K562 (cell line): ENCODE measurements around the gene CRYBA4. TPM values are rescaled to one million over a fixed set of nuclear protein-coding genes. Genes with fewer than 3 reads are reported as not detected.

Experiments
- BACH1 ChIP-seq: fragments of 200-800 bp; sonication (Bioruptor generic); IDR thresholded peaks from 2 replicates; pipeline ENCODE4 v1.6.1; 2016; ENCODE audit warnings: missing genetic modification characterization, missing compliant biosample characterization
- BMI1 ChIP-seq: fragments of 150-350 bp; IDR thresholded peaks from 2 replicates; pipeline ENCODE4 v1.6.1; 2014; ENCODE audit warnings: low read length
- C11orf30 ChIP-seq: fragments of 450-650 bp; IDR thresholded peaks from 2 replicates; pipeline ENCODE4 v1.6.1; 2016; ENCODE audit warnings: low read depth, mild to moderate bottlenecking
- CBFA2T3 ChIP-seq: fragments of 450-650 bp; IDR thresholded peaks from 2 replicates; pipeline ENCODE4 v1.6.1; 2017
- DDX20 ChIP-seq: fragments of 450-650 bp; IDR thresholded peaks from 2 replicates; pipeline ENCODE4 v1.6.1; 2016; ENCODE audit warnings: missing genetic modification characterization, low read depth, mild to moderate bottlenecking, missing compliant biosample characterization, moderate library complexity
- EGR1 ChIP-seq: fragments of 450-650 bp; conservative IDR thresholded peaks from 2 replicates; pipeline ENCODE4 v1.6.1; 2017; ENCODE audit warnings: mild to moderate bottlenecking
- KDM1A ChIP-seq, 2 experiments: fragments of 450-650 bp; IDR thresholded peaks; 2 replicates each; pipeline ENCODE4 v1.6.1; 2016; ENCODE audit warnings: mild to moderate bottlenecking in 2 of 2
- LEF1 ChIP-seq: fragments of 450-650 bp; IDR thresholded peaks from 2 replicates; pipeline ENCODE4 v1.6.1; 2016; ENCODE audit warnings: mild to moderate bottlenecking
- MIER1 ChIP-seq: fragments of 450-650 bp; IDR thresholded peaks from 2 replicates; pipeline ENCODE4 v1.6.1; 2016; ENCODE audit warnings: antibody characterized with exemption, mild to moderate bottlenecking, low read depth
- NFE2 ChIP-seq: IDR thresholded peaks from 2 replicates; pipeline ENCODE4 v1.6.1; 2014; ENCODE audit warnings: antibody characterized with exemption, low read depth
- PRPF4 ChIP-seq: fragments of 200-400 bp; formaldehyde crosslinking; IDR thresholded peaks from one replicate; pipeline ENCODE4 v1.6.1; 2017; ENCODE audit warnings: low read length, low read depth, mild to moderate bottlenecking; ENCODE audit not compliant: insufficient read depth, poor library complexity, severe bottlenecking
- RBM17 ChIP-seq: fragments of 200-400 bp; formaldehyde crosslinking; IDR thresholded peaks from 2 replicates; pipeline ENCODE4 v1.6.1; 2017; ENCODE audit warnings: low read depth, mild to moderate bottlenecking, low read length, borderline replicate concordance
- RFX7 ChIP-seq: fragments of 250-450 bp; sonication (Bioruptor Pico); IDR thresholded peaks from 2 replicates; pipeline ENCODE4 v1.5.1; 2021; ENCODE audit warnings: mild to moderate bottlenecking
- SNIP1 ChIP-seq: fragments of 450-650 bp; IDR thresholded peaks from 2 replicates; pipeline ENCODE4 v1.7.1; 2017; ENCODE audit warnings: low read depth, mild to moderate bottlenecking
- TAL1 ChIP-seq: fragments of 450-650 bp; IDR thresholded peaks from 2 replicates; pipeline ENCODE4 v1.6.1; 2016; ENCODE audit warnings: mild to moderate bottlenecking
- TOE1 ChIP-seq, 2 experiments: fragments of 450-650 bp in 1 of 2; sonication (generic) in 1 of 2; formaldehyde crosslinking in 1 of 2; IDR thresholded peaks; 2 replicates each; pipeline versions ENCODE4 v1.7.1 to v1.8.0; 2016 to 2022; ENCODE audit warnings: borderline replicate concordance in 2 of 2, mild to moderate bottlenecking in 2 of 2, antibody characterized with exemption in 1 of 2, inconsistent platforms in 1 of 2, low read depth in 1 of 2, missing genetic modification reagents in 1 of 2, moderate library complexity in 1 of 2
- TRIM24 ChIP-seq, 2 experiments: fragments of 450-650 bp; IDR thresholded peaks; 2 replicates each; pipeline ENCODE4 v1.6.1; 2016
- XRCC5 ChIP-seq: fragments of 200-400 bp; formaldehyde crosslinking; IDR thresholded peaks from 2 replicates; pipeline ENCODE4 v1.6.1; 2017; ENCODE audit warnings: low read depth, mild to moderate bottlenecking, low read length
- ZNF12 ChIP-seq: sonication (generic); formaldehyde crosslinking; IDR thresholded peaks from 2 replicates; pipeline ENCODE4 v1.4.0; 2020; ENCODE audit warnings: mild to moderate bottlenecking, missing genetic modification reagents
- ZNF24 ChIP-seq: fragments of 450-650 bp; IDR thresholded peaks from 2 replicates; pipeline ENCODE4 v1.6.1; 2016
- ZNF316 ChIP-seq: fragments of 450-650 bp; IDR thresholded peaks from 2 replicates; pipeline ENCODE4 v1.6.1; 2016
- ZNF695 ChIP-seq: fragments of 450-650 bp; formaldehyde crosslinking; IDR thresholded peaks from 2 replicates; pipeline ENCODE4 v1.4.0; 2020; ENCODE audit warnings: mild to moderate bottlenecking, moderate library complexity
- polyA plus RNA-seq, 8 experiments: library from polyadenylated mRNA; depleted of rRNA in 4 of 8; stranded (reverse) in 5 of 8; unstranded in 3 of 8; fragments of >200 nt; fragmentation: Nextera tagmentation in 2 of 8; fragmentation: Illumina TruSeq in 1 of 8; extraction: Ambion mirVana in 2 of 8; extraction: Trizol in 1 of 8; gene quantifications; 2 replicates each; pipeline versions ENCODE4 v1.2.1 to v1.2.3, GENCODE V29; 2011 to 2014; ENCODE audit warnings: inconsistent platforms in 1 of 8, missing spikeins in 1 of 8
- total RNA-seq, 7 experiments: library from RNA; depleted of rRNA in 6 of 7; stranded (reverse); fragments of >200 nt in 6 of 7; fragmentation: Illumina TruSeq in 2 of 7; extraction: Trizol in 2 of 7; gene quantifications; 2 replicates each; pipeline versions ENCODE4 v1.2.1 to v1.2.3, GENCODE V29; 2011 to 2021; ENCODE audit warnings: low replicate concordance in 1 of 7
- TF ChIP-seq, protein P1 (sequence below): IDR thresholded peaks from 3 replicates; pipeline ENCODE4 v1.6.1; 2011; ENCODE audit warnings: borderline replicate concordance, mild to moderate bottlenecking; ENCODE audit not compliant: insufficient read length, insufficient read depth
- TF ChIP-seq, protein P2 (sequence below): fragments of 250-450 bp; sonication (Bioruptor Pico); IDR thresholded peaks from 2 replicates; pipeline ENCODE4 v1.4.0; 2020; ENCODE audit warnings: borderline replicate concordance

The CRYBA4 gene
- total and polyA plus RNA-seq, 9 of the 15 experiments (the other 6 are each of a cell fraction or from before 2014, with no cell fraction given): 0.59 to 3.3 (median 1.6) TPM

DNA sequence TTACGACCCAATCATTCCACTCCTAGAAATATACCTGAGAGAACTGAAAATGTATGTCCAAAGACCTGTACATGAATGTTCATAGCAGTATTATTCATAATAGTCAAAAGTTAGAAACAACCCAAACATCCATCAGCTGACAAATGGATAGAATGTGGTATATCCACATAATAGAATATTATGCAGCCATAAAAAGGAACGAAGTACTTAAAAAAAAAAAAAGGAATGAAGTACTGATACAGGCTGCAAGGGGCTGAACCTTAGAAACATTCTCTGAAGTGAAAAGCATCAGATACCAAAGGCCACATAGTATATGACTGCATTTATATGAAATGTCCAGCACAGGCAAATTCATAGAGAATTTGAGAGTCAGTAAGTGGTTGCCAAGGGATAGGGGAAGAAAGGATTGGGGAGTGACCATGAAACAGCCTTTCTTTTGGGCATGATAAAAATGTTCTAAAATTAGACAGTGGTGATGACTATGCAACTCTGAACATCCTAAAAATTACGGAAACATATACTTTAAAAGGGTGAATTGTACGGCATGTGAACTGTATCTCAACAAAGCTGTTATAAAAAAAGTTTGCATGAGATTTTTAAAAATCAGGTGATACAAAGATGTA lies 33.7 kb upstream of the CRYBA4 start (continued):
- TF ChIP-seq TOE1 (IDR thresholded peaks at IDR 0.05; ENCODE audit: borderline replicate concordance) (no peak), TOE1 (CRISPR knock-in tag; IDR thresholded peaks at IDR 0.05; ENCODE audit: borderline replicate concordance, low read depth) (no peak), RBM17 (no peak), XRCC5 (no peak), PRPF4 (no peak), BACH1 (tag) (peak; percentile 39; the same call in 1 of the 2 replicates), BMI1 (no peak), TRIM24 (IDR thresholded peaks at IDR 0.05) (peak in 1 of 2 experiments; percentile 61; a peak in 2 of 4 replicates), TAL1 (no peak), RFX7 (no peak), ZNF316 (peak; percentile 86), NFE2 (peak; percentile 82), ZNF24 (peak; percentile 95), ZNF695 (CRISPR knock-in tag) (no peak), KDM1A (IDR thresholded peaks at IDR 0.05) (0 out of 4 replicates have a peak, but pooled peaks of 1 of the 2 experiments have one; percentile 20), EGR1 (no peak), ZNF12 (CRISPR knock-in tag) (no peak), CBFA2T3 (peak; percentile 19; the same call in 1 of the 2 replicates), LEF1 (no peak), DDX20 (tag) (no peak), C11orf30 (peak; percentile 89), MIER1 (0 out of 2 replicates have a peak, but pooled peaks have one; percentile 29), SNIP1 (no peak)
- TF ChIP-seq, protein P1, sequence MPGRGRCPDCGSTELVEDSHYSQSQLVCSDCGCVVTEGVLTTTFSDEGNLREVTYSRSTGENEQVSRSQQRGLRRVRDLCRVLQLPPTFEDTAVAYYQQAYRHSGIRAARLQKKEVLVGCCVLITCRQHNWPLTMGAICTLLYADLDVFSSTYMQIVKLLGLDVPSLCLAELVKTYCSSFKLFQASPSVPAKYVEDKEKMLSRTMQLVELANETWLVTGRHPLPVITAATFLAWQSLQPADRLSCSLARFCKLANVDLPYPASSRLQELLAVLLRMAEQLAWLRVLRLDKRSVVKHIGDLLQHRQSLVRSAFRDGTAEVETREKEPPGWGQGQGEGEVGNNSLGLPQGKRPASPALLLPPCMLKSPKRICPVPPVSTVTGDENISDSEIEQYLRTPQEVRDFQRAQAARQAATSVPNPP: no peak
- TF ChIP-seq, protein P2, sequence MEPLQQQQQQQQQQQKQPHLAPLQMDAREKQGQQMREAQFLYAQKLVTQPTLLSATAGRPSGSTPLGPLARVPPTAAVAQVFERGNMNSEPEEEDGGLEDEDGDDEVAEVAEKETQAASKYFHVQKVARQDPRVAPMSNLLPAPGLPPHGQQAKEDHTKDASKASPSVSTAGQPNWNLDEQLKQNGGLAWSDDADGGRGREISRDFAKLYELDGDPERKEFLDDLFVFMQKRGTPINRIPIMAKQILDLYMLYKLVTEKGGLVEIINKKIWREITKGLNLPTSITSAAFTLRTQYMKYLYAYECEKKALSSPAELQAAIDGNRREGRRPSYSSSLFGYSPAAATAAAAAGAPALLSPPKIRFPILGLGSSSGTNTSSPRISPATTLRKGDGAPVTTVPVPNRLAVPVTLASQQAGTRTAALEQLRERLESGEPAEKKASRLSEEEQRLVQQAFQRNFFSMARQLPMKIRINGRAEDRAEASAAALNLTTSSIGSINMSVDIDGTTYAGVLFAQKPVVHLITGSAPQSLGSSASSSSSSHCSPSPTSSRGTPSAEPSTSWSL (CRISPR knock-in tag): no peak
